ENCODE results near the gene MINK1. TPM values are rescaled to one million over a fixed set of nuclear protein-coding genes. Genes with fewer than 3 reads are reported as not detected.
A peak's percentile ranks its signal among the peaks of the same experiment; 100 is the strongest.

The MINK1 gene
- total RNA-seq, 1 donor from 2014 or later, result 65.3 TPM

DNA sequence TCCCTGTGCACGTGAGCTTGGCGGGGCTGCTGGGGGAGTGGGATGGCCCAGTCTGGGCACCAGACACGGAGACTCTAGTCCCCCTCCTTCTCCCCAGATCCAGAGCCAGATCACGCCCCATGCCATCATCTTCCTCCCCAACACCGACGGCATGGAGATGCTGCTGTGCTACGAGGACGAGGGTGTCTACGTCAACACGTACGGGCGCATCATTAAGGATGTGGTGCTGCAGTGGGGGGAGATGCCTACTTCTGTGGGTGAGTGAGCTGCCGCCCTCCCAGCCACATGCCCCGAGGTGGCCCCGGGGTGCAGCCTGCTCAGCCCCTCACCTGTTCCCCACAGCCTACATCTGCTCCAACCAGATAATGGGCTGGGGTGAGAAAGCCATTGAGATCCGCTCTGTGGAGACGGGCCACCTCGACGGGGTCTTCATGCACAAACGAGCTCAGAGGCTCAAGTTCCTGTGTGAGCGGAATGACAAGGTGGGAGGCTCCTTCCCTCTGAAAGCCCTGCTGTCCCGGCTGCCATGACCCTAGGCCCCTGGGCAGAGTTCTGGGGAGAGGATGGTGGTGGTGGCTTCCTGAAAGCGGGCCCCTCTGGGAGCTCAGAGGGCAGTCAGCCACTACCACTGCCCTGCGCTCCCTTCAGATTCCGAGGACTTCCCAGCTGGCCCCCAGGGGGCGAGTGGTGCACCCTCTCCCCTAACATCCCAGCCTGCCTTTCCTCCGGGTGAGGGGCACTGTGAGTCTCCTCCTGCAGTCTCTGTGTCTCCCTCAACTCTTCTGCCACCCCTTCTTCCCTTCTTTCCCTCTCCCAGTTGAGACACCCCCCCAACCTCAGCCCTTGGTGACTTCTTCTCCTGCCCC lies 63.4 kb downstream of the MINK1 start:
- ChIA-PET POLR2A (no interaction called here), CTCF (no interaction called here)
- Mint-ChIP-seq H3K36me3 (ENCODE audit: low read depth) (peaks cover 42% of the 10 kb centered on the region), H3K9me3 (no peaks in the 10 kb centered on the region), H3K4me3 (no peak overlapping the region), H3K27ac (no peak overlapping the region), H3K27me3 (no peaks in the 10 kb centered on the region), H3K4me1 (peaks cover 26% of the 10 kb centered on the region)
- TF ChIP-seq, protein P1, sequence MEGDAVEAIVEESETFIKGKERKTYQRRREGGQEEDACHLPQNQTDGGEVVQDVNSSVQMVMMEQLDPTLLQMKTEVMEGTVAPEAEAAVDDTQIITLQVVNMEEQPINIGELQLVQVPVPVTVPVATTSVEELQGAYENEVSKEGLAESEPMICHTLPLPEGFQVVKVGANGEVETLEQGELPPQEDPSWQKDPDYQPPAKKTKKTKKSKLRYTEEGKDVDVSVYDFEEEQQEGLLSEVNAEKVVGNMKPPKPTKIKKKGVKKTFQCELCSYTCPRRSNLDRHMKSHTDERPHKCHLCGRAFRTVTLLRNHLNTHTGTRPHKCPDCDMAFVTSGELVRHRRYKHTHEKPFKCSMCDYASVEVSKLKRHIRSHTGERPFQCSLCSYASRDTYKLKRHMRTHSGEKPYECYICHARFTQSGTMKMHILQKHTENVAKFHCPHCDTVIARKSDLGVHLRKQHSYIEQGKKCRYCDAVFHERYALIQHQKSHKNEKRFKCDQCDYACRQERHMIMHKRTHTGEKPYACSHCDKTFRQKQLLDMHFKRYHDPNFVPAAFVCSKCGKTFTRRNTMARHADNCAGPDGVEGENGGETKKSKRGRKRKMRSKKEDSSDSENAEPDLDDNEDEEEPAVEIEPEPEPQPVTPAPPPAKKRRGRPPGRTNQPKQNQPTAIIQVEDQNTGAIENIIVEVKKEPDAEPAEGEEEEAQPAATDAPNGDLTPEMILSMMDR (IDR thresholded peaks at IDR 0.05), result no peak
- intact Hi-C loops (cut with micrococcal nuclease), result no loop called here
- ATAC-seq (ENCODE audit: low read depth), result no peak
- no peak for DNase-seq

DNA sequence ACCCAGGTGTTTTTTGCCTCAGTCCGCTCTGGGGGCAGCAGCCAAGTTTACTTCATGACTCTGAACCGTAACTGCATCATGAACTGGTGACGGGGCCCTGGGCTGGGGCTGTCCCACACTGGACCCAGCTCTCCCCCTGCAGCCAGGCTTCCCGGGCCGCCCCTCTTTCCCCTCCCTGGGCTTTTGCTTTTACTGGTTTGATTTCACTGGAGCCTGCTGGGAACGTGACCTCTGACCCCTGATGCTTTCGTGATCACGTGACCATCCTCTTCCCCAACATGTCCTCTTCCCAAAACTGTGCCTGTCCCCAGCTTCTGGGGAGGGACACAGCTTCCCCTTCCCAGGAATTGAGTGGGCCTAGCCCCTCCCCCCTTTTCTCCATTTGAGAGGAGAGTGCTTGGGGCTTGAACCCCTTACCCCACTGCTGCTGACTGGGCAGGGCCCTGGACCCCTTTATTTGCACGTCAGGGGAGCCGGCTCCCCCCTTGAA lies 64.1 kb downstream of the MINK1 start:
- POLR2A ChIA-PET, result no interaction called here
- TF ChIP-seq, protein P1 (IDR thresholded peaks at IDR 0.05), result no peak
- H3K9me3 Mint-ChIP-seq, result no peaks in the 10 kb centered on the region
- peaks cover 40% of the 10 kb centered on the region for H3K36me3 Mint-ChIP-seq (ENCODE audit: low read depth)
- H3K4me1 Mint-ChIP-seq, result peaks cover 32% of the 10 kb centered on the region
- CTCF ChIA-PET, result no interaction called here
- DNase-seq (no peak), ATAC-seq (ENCODE audit: low read depth) (no peak)
- no peak overlapping the region for H3K27ac Mint-ChIP-seq
- H3K27me3 Mint-ChIP-seq, result no peaks in the 10 kb centered on the region
- intact Hi-C loops (cut with micrococcal nuclease), result no loop called here
- H3K4me3 Mint-ChIP-seq, result no peak overlapping the region

DNA sequence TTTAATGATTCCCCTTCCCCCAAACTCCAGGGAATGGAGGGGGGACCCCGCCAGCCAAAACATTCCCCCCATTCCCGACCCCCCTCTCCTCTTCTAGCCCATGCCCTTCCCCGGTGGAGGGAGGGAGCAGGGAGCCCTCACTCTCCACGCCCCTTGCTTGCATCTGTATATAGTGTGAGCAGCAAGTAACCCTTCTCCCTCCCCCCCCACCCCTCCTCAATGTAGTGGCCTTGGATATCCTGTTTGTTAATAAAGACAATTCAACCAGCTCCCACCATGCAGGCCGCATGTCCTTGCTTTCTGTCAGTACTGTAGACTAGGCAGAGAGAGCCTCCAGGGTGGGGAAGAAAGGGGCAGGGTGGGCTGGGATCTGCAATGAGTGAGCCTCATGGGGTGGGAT lies 64.6 kb downstream of the MINK1 start:
- no peak for ATAC-seq (ENCODE audit: low read depth)
- Mint-ChIP-seq H3K9me3 (no peaks in the 10 kb centered on the region), H3K4me1 (peaks cover 37% of the 10 kb centered on the region), H3K27me3 (no peaks in the 10 kb centered on the region), H3K36me3 (ENCODE audit: low read depth) (peaks cover 37% of the 10 kb centered on the region), H3K4me3 (peak overlapping the region; percentile 70), H3K27ac (no peak overlapping the region)
- TF ChIP-seq, protein P1 (IDR thresholded peaks at IDR 0.05), result no peak
- POLR2A ChIA-PET, result no interaction called here
- no peak for DNase-seq
- intact Hi-C loops (cut with micrococcal nuclease), result no loop called here
- CTCF ChIA-PET, result no interaction called here

DNA sequence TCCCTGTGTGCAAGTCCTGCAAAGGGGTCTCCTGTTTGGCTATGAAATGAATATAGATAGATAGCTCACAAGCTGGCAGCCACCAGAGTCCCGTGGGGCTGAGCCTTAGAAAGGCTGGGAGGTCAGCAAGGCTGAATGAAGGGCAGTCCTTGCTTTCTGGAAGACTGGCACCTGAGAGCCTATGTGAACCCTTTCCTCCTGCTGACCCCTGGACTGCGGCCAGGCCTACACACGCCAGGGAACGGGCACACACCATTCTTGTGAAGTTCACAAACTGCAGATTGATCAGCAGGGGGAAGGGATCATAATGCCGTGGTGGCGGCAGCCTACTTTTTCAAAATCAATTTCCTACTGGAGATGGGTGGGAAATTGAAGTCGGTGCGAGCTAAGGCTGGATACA lies 65.2 kb downstream of the MINK1 start:
- CTCF ChIA-PET, result interaction anchor here (1.0 to 1.1 kb wide), 2 partner anchors 109 to 188 kb away, joined by 4 read pairs; partner anchors contain the start of gene ARRB2
- H3K4me1 Mint-ChIP-seq, result peaks cover 43% of the 10 kb centered on the region
- no peak for ATAC-seq (ENCODE audit: low read depth)
- POLR2A ChIA-PET, result interaction anchor here (1.2 to 4.7 kb wide), 2 partner anchors 42 to 89 kb away, joined by 4 to 26 read pairs; partner anchors contain the start of genes CAMTA2, RNF167 and SLC25A11
- TF ChIP-seq, protein P1 (IDR thresholded peaks at IDR 0.05), result no peak
- DNase-seq, result no peak
- peak overlapping the region; percentile 70 for H3K4me3 Mint-ChIP-seq
- H3K9me3 Mint-ChIP-seq, result no peaks in the 10 kb centered on the region
- H3K27ac Mint-ChIP-seq, result peak overlapping the region; percentile 41
- intact Hi-C loops (cut with micrococcal nuclease), result no loop called here
- peaks cover 35% of the 10 kb centered on the region for H3K36me3 Mint-ChIP-seq (ENCODE audit: low read depth)
- H3K27me3 Mint-ChIP-seq, result no peaks in the 10 kb centered on the region

DNA sequence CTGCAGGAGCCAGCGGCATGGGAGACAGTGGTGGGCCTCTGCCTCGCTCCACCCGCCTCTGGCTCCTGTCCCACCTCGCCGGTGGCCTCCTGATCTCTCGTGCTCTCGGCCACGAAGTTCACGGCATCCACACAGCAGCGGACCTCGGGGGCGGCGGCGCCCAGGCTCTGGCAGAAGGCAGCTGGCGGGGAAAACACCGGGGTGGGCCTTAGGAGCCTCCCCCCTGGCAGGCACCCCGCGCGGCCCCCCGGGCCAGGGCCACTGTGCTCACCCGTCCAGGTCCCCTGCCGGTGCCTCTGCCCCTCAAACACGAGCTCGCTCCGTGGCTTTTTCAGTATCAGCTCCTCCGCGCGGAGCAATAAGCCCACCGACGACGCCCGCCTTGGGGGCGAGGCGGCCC lies 65.8 kb downstream of the MINK1 start:
- no peak overlapping the region for H3K27ac Mint-ChIP-seq
- ChIA-PET POLR2A (interaction anchor here (0.7 to 4.7 kb wide), 12 partner anchors 34 to 191 kb away, joined by 3 to 26 read pairs (median 4); partner anchors contain the start of genes ARRB2, CAMTA2, KIF1C and PLD2), CTCF (interaction anchor here (0.9 to 1.3 kb wide), 6 partner anchors 8 to 332 kb away, joined by 3 to 6 read pairs (median 4); partner anchors contain the start of gene ARRB2)
- peak overlapping the region; percentile 87 for H3K4me3 Mint-ChIP-seq
- H3K27me3 Mint-ChIP-seq, result no peaks in the 10 kb centered on the region
- DNase-seq, result no peak
- TF ChIP-seq, protein P1 (IDR thresholded peaks at IDR 0.05), result no peak
- peaks cover 30% of the 10 kb centered on the region for H3K36me3 Mint-ChIP-seq (ENCODE audit: low read depth)
- ATAC-seq (ENCODE audit: low read depth), result peak; percentile 1
- H3K4me1 Mint-ChIP-seq, result peaks cover 47% of the 10 kb centered on the region
- no peaks in the 10 kb centered on the region for H3K9me3 Mint-ChIP-seq
- intact Hi-C loops (cut with micrococcal nuclease), result no loop called here
